Hepatocyte (in vitro differentiated cells): Measurements from ENCODE around the gene LCE2C.

ENCODE experiments used
- CTCF ChIP-seq: fragments of 200-600 bp; sonication (generic); IDR thresholded peaks from 2 replicates; pipeline ENCODE4 v1.5.1; 2016; ENCODE audit warnings: antibody characterized with exemption, mild to moderate bottlenecking; ENCODE audit not compliant: poor library complexity
- EZH2 ChIP-seq: fragments of 200-600 bp; sonication (generic); IDR thresholded peaks from 2 replicates; pipeline ENCODE4 v1.6.1; 2016; ENCODE audit warnings: antibody characterized with exemption, mild to moderate bottlenecking, borderline replicate concordance
- EZH2phosphoT487 ChIP-seq: fragments of 200-600 bp; sonication (generic); IDR thresholded peaks from one replicate; pipeline ENCODE4 v1.6.1; 2018; ENCODE audit warnings: antibody characterized with exemption, mild to moderate bottlenecking, low read depth, moderate library complexity; ENCODE audit not compliant: unreplicated experiment, severe bottlenecking

GRCh38 chr1:152707860-152708259 lies 32.8 kb downstream of the LCE2C start, which contains the start of gene LCE4A:
- no peak for TF ChIP-seq CTCF
- TF ChIP-seq EZH2 = no peak
- TF ChIP-seq EZH2phosphoT487 = no peak
